HEK293T (cell line): Measurements from ENCODE around the gene GPC1.

Experiments
- ELF4 ChIP-seq: fragments of 450-650 bp; IDR thresholded peaks from 2 replicates; pipeline ENCODE4 v1.6.1; 2017; ENCODE audit warnings: antibody characterized with exemption
- FOXA1 ChIP-seq: fragments of 450-650 bp; IDR thresholded peaks from 2 replicates; pipeline ENCODE4 v1.6.1; 2016; ENCODE audit warnings: mild to moderate bottlenecking
- FOXK2 ChIP-seq: fragments of 450-650 bp; IDR thresholded peaks from 2 replicates; pipeline ENCODE4 v1.6.1; 2016; ENCODE audit warnings: mild to moderate bottlenecking
- LEF1 ChIP-seq: fragments of 450-650 bp; IDR thresholded peaks from 2 replicates; pipeline ENCODE4 v1.6.1; 2017; ENCODE audit warnings: mild to moderate bottlenecking, borderline replicate concordance
- NFRKB ChIP-seq: fragments of 450-650 bp; IDR thresholded peaks from 2 replicates; pipeline ENCODE4 v1.6.1; 2016; ENCODE audit warnings: mild to moderate bottlenecking, moderate library complexity
- SP1 ChIP-seq: fragments of 450-650 bp; IDR thresholded peaks from 2 replicates; pipeline ENCODE4 v1.6.1; 2017
- ZNF384 ChIP-seq: fragments of 450-650 bp; IDR thresholded peaks from 2 replicates; pipeline ENCODE4 v1.6.1; 2016
- TF ChIP-seq, protein P1 (sequence below): fragments of 450-650 bp; IDR thresholded peaks from 2 replicates; pipeline ENCODE4 v1.6.1; 2016

DNA sequence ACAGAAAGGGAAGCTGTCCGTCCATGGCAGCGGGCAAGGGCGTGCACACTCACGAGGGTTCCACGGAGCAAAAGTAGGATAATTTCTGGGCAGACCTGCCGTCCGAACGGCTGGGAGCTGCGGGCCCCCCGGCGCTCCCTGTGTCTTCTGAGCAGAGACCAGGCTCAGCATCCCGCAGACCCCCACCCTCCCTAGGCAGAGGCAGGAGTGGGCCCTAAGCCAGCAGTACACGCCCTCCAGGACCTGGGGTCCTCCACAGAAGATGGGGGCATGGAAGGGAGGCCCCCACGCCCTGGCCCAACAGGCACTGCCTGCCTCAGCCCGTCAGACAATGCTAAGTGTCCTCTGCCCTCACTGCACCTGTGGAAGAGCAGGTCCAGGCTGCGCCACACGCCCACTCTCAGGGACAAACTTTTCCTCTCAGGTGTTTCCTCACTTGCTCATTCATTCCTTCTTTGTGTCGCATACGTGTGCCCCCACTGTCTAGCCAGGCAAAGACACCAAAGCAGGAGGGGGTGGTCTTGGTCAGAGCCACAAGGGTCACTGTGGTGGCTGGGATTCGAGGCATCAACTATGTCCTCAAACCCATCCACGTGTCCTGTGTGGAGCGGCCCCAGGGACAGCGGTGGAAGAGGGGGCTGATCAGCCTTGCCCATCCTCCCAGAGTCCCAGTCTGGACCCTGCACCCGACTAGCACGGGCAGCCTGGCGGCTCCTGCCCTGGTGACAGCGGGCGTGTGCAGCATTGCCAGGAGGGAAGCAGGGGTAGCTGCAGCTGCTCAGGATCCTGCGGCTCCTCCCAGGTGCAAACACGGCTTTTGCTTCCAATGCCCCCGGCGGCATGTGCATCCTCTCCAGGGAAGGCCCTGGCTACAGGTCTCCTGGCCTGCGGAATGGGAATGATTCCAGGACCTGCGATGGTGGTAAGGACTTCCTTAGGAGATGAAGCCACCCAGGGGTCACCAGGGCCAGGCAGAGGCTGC lies 2.4 kb upstream of the GPC1 start:
- TF ChIP-seq ZNF384 (no peak), ELF4 (no peak), FOXK2 (no peak), LEF1 (no peak), NFRKB (no peak), FOXA1 (no peak), SP1 (no peak)
- TF ChIP-seq, protein P1, sequence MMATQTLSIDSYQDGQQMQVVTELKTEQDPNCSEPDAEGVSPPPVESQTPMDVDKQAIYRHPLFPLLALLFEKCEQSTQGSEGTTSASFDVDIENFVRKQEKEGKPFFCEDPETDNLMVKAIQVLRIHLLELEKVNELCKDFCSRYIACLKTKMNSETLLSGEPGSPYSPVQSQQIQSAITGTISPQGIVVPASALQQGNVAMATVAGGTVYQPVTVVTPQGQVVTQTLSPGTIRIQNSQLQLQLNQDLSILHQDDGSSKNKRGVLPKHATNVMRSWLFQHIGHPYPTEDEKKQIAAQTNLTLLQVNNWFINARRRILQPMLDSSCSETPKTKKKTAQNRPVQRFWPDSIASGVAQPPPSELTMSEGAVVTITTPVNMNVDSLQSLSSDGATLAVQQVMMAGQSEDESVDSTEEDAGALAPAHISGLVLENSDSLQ: no peak
